K562 (cell line): ENCODE measurements around the gene NAPEPLD. TPM values are rescaled to one million over a fixed set of nuclear protein-coding genes. Genes with fewer than 3 reads are reported as not detected.

Source experiments
- ARNT ChIP-seq, 2 experiments: fragments of 450-650 bp; IDR thresholded peaks; 2 replicates each; pipeline ENCODE4 v1.6.1; 2016; ENCODE audit warnings: mild to moderate bottlenecking in 1 of 2
- ASH1L ChIP-seq: fragments of 450-650 bp; IDR thresholded peaks from 2 replicates; pipeline ENCODE4 v1.6.1; 2018; ENCODE audit warnings: borderline replicate concordance, mild to moderate bottlenecking, low read depth; ENCODE audit not compliant: partially characterized antibody
- EP400 ChIP-seq: fragments of 450-650 bp; IDR thresholded peaks from 2 replicates; pipeline ENCODE4 v1.6.1; 2017; ENCODE audit warnings: antibody characterized with exemption, mild to moderate bottlenecking, moderate library complexity
- ESRRB ChIP-seq: fragments of 250-450 bp; sonication (Bioruptor Pico); IDR thresholded peaks from 2 replicates; pipeline ENCODE4 v1.5.0; 2020; ENCODE audit warnings: mild to moderate bottlenecking, moderate library complexity, borderline replicate concordance
- GATAD2B ChIP-seq: fragments of 450-650 bp; IDR thresholded peaks from 2 replicates; pipeline ENCODE4 v1.6.1; 2017; ENCODE audit warnings: mild to moderate bottlenecking, borderline replicate concordance
- HEY1 ChIP-seq: fragments of 250-450 bp; sonication (Bioruptor Pico); IDR thresholded peaks from 2 replicates; pipeline ENCODE4 v1.5.0; 2020; ENCODE audit warnings: mild to moderate bottlenecking, moderate library complexity, borderline replicate concordance
- HSF4 ChIP-seq: fragments of 250-450 bp; sonication (Bioruptor Pico); IDR thresholded peaks from 2 replicates; pipeline ENCODE4 v2.1.2; 2022; ENCODE audit warnings: mild to moderate bottlenecking, moderate library complexity, borderline replicate concordance
- MBD2 ChIP-seq: sonication (generic); IDR thresholded peaks from 2 replicates; pipeline ENCODE4 v1.6.1; 2016; ENCODE audit warnings: low read depth, borderline replicate concordance
- PCBP1 ChIP-seq: fragments of 200-400 bp; formaldehyde crosslinking; IDR thresholded peaks from 2 replicates; pipeline ENCODE4 v1.6.1; 2018; ENCODE audit warnings: mild to moderate bottlenecking, low read depth, low read length; ENCODE audit not compliant: poor library complexity, severe bottlenecking
- PHTF2 ChIP-seq: fragments of 250-450 bp; sonication (Bioruptor Pico); IDR thresholded peaks from 2 replicates; pipeline ENCODE4 v1.5.0; 2021; ENCODE audit warnings: mild to moderate bottlenecking
- SMARCA5 ChIP-seq: fragments of 450-650 bp; IDR thresholded peaks from 2 replicates; pipeline ENCODE4 v1.6.1; 2016
- STAG1 ChIP-seq: sonication (generic); formaldehyde crosslinking; IDR thresholded peaks from 2 replicates; pipeline ENCODE4 v1.5.0; 2020; ENCODE audit warnings: missing genetic modification reagents, borderline replicate concordance
- TBP ChIP-seq: optimal IDR thresholded peaks from 2 replicates; pipeline ENCODE3; 2011; ENCODE audit warnings: low read depth, low read length, improper control_type of control experiment
- TEAD2 ChIP-seq: fragments of 450-650 bp; IDR thresholded peaks from 2 replicates; pipeline ENCODE4 v1.6.1; 2016; ENCODE audit warnings: missing genetic modification characterization, control low read depth, missing compliant biosample characterization
- TEAD4 ChIP-seq, 2 experiments: sonication (generic) in 1 of 2; formaldehyde crosslinking in 1 of 2; IDR thresholded peaks; 2 replicates each; pipeline versions ENCODE4 v1.6.1 to v1.8.0; 2012 to 2022; ENCODE audit warnings: borderline replicate concordance in 1 of 2, inconsistent platforms in 1 of 2, low read length in 1 of 2, mild to moderate bottlenecking in 1 of 2, missing genetic modification reagents in 1 of 2
- TGIF2 ChIP-seq: sonication (generic); formaldehyde crosslinking; IDR thresholded peaks from 2 replicates; pipeline ENCODE4 v1.8.1; 2022; ENCODE audit warnings: mild to moderate bottlenecking, missing genetic modification reagents, moderate library complexity
- XRCC3 ChIP-seq: fragments of 450-650 bp; IDR thresholded peaks from 2 replicates; pipeline ENCODE4 v1.6.1; 2017; ENCODE audit warnings: mild to moderate bottlenecking, moderate library complexity
- ZNF780A ChIP-seq: fragments of 250-450 bp; sonication (Bioruptor Pico); IDR thresholded peaks from 2 replicates; pipeline ENCODE4 v1.5.0; 2021; ENCODE audit warnings: mild to moderate bottlenecking
- polyA plus RNA-seq, 8 experiments: library from polyadenylated mRNA; depleted of rRNA in 4 of 8; stranded (reverse) in 5 of 8; unstranded in 3 of 8; fragments of >200 nt; fragmentation: Nextera tagmentation in 2 of 8; fragmentation: Illumina TruSeq in 1 of 8; extraction: Ambion mirVana in 2 of 8; extraction: Trizol in 1 of 8; gene quantifications; 2 replicates each; pipeline versions ENCODE4 v1.2.1 to v1.2.3, GENCODE V29; 2011 to 2014; ENCODE audit warnings: inconsistent platforms in 1 of 8, missing spikeins in 1 of 8
- total RNA-seq, 7 experiments: library from RNA; depleted of rRNA in 6 of 7; stranded (reverse); fragments of >200 nt in 6 of 7; fragmentation: Illumina TruSeq in 2 of 7; extraction: Trizol in 2 of 7; gene quantifications; 2 replicates each; pipeline versions ENCODE4 v1.2.1 to v1.2.3, GENCODE V29; 2011 to 2021; ENCODE audit warnings: low replicate concordance in 1 of 7
- TF ChIP-seq, protein P1 (sequence below): fragments of 450-650 bp; conservative IDR thresholded peaks from 2 replicates; pipeline ENCODE4 v1.6.1; 2016; ENCODE audit warnings: missing genetic modification characterization, low read depth, mild to moderate bottlenecking, missing compliant biosample characterization, moderate library complexity
- TF ChIP-seq, protein P2 (sequence below): fragments of 450-650 bp; IDR thresholded peaks from 2 replicates; pipeline ENCODE4 v1.7.0; 2016; ENCODE audit warnings: borderline replicate concordance
- TF ChIP-seq, protein P3 (sequence below): fragments of 450-650 bp; IDR thresholded peaks from 2 replicates; pipeline ENCODE4 v1.6.1; 2016
- TF ChIP-seq, protein P4 (sequence below), 2 experiments: fragments of 450-650 bp; IDR thresholded peaks; 2 replicates each; pipeline ENCODE4 v1.6.1; 2018; ENCODE audit warnings: mild to moderate bottlenecking in 2 of 2, low read depth in 1 of 2; ENCODE audit not compliant: partially characterized antibody in 2 of 2

The NAPEPLD gene
- total and polyA plus RNA-seq, 9 of the 15 experiments (the other 6 are each of a cell fraction or from before 2014, with no cell fraction given), result 3.2 to 11.0 (median 7.5) TPM

DNA sequence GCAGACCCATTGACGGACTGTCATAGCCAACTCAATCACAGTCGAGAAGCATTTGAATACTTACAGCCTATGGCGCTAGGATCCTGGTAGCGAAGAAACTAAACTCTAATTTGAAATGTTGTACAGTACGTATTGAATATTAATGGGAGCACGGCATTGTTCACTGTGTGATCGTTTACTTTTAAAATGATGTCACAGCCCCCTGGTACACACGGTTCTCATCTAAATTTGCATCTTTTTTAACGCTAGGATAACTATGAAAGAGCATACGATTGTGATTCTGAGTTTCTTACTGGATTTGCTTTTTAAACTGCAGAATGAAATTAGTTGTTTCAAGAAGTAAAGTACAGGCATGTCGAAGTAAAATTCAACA is 895 bp upstream of the NAPEPLD start (continued):
- TF ChIP-seq EP400, result peak; percentile 74; the same call in 1 of the 2 replicates
- no peak for TF ChIP-seq TEAD2 (tag)
- no peak for TF ChIP-seq PCBP1
- TF ChIP-seq ESRRB, result no peak
- no peak for TF ChIP-seq STAG1
- TF ChIP-seq, protein P1, sequence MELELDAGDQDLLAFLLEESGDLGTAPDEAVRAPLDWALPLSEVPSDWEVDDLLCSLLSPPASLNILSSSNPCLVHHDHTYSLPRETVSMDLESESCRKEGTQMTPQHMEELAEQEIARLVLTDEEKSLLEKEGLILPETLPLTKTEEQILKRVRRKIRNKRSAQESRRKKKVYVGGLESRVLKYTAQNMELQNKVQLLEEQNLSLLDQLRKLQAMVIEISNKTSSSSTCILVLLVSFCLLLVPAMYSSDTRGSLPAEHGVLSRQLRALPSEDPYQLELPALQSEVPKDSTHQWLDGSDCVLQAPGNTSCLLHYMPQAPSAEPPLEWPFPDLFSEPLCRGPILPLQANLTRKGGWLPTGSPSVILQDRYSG, result peak; percentile 89
- TF ChIP-seq TGIF2 (CRISPR knock-in tag), result no peak
- TF ChIP-seq TBP, result peak; percentile 2
- TF ChIP-seq, protein P2, sequence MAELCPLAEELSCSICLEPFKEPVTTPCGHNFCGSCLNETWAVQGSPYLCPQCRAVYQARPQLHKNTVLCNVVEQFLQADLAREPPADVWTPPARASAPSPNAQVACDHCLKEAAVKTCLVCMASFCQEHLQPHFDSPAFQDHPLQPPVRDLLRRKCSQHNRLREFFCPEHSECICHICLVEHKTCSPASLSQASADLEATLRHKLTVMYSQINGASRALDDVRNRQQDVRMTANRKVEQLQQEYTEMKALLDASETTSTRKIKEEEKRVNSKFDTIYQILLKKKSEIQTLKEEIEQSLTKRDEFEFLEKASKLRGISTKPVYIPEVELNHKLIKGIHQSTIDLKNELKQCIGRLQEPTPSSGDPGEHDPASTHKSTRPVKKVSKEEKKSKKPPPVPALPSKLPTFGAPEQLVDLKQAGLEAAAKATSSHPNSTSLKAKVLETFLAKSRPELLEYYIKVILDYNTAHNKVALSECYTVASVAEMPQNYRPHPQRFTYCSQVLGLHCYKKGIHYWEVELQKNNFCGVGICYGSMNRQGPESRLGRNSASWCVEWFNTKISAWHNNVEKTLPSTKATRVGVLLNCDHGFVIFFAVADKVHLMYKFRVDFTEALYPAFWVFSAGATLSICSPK, result 0 out of 2 replicates have a peak, but pooled peaks have one; percentile 34
- peak; percentile 7 for TF ChIP-seq ASH1L
- no peak for TF ChIP-seq ZNF780A (CRISPR knock-in tag)
- no peak for TF ChIP-seq PHTF2 (CRISPR knock-in tag)
- TF ChIP-seq, protein P3, sequence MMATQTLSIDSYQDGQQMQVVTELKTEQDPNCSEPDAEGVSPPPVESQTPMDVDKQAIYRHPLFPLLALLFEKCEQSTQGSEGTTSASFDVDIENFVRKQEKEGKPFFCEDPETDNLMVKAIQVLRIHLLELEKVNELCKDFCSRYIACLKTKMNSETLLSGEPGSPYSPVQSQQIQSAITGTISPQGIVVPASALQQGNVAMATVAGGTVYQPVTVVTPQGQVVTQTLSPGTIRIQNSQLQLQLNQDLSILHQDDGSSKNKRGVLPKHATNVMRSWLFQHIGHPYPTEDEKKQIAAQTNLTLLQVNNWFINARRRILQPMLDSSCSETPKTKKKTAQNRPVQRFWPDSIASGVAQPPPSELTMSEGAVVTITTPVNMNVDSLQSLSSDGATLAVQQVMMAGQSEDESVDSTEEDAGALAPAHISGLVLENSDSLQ, result peak; percentile 79; the same call in 1 of the 2 replicates
- no peak for TF ChIP-seq XRCC3
- no peak for TF ChIP-seq GATAD2B
- no peak for TF ChIP-seq MBD2
- TF ChIP-seq HSF4, result 0 out of 2 replicates have a peak, but pooled peaks have one; percentile 3
- TF ChIP-seq, protein P4, sequence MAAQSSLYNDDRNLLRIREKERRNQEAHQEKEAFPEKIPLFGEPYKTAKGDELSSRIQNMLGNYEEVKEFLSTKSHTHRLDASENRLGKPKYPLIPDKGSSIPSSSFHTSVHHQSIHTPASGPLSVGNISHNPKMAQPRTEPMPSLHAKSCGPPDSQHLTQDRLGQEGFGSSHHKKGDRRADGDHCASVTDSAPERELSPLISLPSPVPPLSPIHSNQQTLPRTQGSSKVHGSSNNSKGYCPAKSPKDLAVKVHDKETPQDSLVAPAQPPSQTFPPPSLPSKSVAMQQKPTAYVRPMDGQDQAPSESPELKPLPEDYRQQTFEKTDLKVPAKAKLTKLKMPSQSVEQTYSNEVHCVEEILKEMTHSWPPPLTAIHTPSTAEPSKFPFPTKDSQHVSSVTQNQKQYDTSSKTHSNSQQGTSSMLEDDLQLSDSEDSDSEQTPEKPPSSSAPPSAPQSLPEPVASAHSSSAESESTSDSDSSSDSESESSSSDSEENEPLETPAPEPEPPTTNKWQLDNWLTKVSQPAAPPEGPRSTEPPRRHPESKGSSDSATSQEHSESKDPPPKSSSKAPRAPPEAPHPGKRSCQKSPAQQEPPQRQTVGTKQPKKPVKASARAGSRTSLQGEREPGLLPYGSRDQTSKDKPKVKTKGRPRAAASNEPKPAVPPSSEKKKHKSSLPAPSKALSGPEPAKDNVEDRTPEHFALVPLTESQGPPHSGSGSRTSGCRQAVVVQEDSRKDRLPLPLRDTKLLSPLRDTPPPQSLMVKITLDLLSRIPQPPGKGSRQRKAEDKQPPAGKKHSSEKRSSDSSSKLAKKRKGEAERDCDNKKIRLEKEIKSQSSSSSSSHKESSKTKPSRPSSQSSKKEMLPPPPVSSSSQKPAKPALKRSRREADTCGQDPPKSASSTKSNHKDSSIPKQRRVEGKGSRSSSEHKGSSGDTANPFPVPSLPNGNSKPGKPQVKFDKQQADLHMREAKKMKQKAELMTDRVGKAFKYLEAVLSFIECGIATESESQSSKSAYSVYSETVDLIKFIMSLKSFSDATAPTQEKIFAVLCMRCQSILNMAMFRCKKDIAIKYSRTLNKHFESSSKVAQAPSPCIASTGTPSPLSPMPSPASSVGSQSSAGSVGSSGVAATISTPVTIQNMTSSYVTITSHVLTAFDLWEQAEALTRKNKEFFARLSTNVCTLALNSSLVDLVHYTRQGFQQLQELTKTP (IDR thresholded peaks at IDR 0.05; ENCODE audit: low read depth in 1 of 2, partially characterized antibody in 2 of 2), result peak in 1 of 2 experiments; percentile 55
- TF ChIP-seq SMARCA5, result peak; percentile 48; the same call in 1 of the 2 replicates
- no peak for TF ChIP-seq TEAD4 (IDR thresholded peaks at IDR 0.05; ENCODE audit: low read length)
- no peak for TF ChIP-seq TEAD4 (CRISPR knock-in tag; IDR thresholded peaks at IDR 0.05; ENCODE audit: borderline replicate concordance)
- TF ChIP-seq HEY1 (CRISPR knock-in tag), result no peak
- 0 out of 4 replicates have a peak, but pooled peaks of 1 of the 2 experiments have one; percentile 5 for TF ChIP-seq ARNT (IDR thresholded peaks at IDR 0.05)
